Ramos (cell line): Measurements from ENCODE around the gene LYRM2.

Experiments used
- in situ Hi-C: fragments of 300-500 bp; cut with MboI; formaldehyde crosslinking; loops from one replicate; pipeline ENCODE4 v1.14.3; 2022; ENCODE audit warnings: low sequenced_read_pairs; ENCODE audit not compliant: unreplicated experiment

LYRM2 gene

GRCh38 chr6:89638320-89639195 lies at the start of gene LYRM2:
Gene LYRM2 (minus strand): TSS chr6:89638747. CDS start chr6:89638716, 31 bp downstream.
- in situ Hi-C loops: no loop called here

- in situ Hi-C loops: no loop called here
These were observed 49.8 kb upstream of the LYRM2 start for GRCh38 chr6:89688328-89688727.

- in situ Hi-C loops: no loop called here
These were observed 46.8 kb upstream of the LYRM2 start for GRCh38 chr6:89685311-89685710.

GRCh38 chr6:89682991-89683390 lies 44.4 kb upstream of the LYRM2 start:
- in situ Hi-C loops: no loop called here

- in situ Hi-C loops: no loop called here
These were observed 43.5 kb upstream of the LYRM2 start for GRCh38 chr6:89681983-89682564.

GRCh38 chr6:89680551-89680950 lies 42.0 kb upstream of the LYRM2 start:
- in situ Hi-C loops: no loop called here

- in situ Hi-C loops: no loop called here
These were observed 41.6 kb upstream of the LYRM2 start for GRCh38 chr6:89680150-89680549.

- in situ Hi-C loops: no loop called here
These were observed 40.9 kb upstream of the LYRM2 start for GRCh38 chr6:89679215-89680120.

GRCh38 chr6:89678531-89678930 lies 40.0 kb upstream of the LYRM2 start:
- in situ Hi-C loops: no loop called here

- in situ Hi-C loops: no loop called here
These were observed 37.6 kb upstream of the LYRM2 start for GRCh38 chr6:89675949-89676748.

GRCh38 chr6:89670935-89671565 lies 32.5 kb upstream of the LYRM2 start:
- in situ Hi-C loops: no loop called here

- in situ Hi-C loops: no loop called here
These were observed 30.5 kb upstream of the LYRM2 start for GRCh38 chr6:89669002-89669401.

- in situ Hi-C loops: no loop called here
These were observed 29.5 kb upstream of the LYRM2 start for GRCh38 chr6:89667872-89668556.

- in situ Hi-C loops: no loop called here
These were observed 24.2 kb upstream of the LYRM2 start for GRCh38 chr6:89662659-89663223.

- in situ Hi-C loops: no loop called here
These were observed 23.0 kb upstream of the LYRM2 start for GRCh38 chr6:89661559-89661958.

- in situ Hi-C loops: no loop called here
These were observed 22.4 kb upstream of the LYRM2 start for GRCh38 chr6:89660981-89661380.

- in situ Hi-C loops: no loop called here
These were observed 19.1 kb upstream of the LYRM2 start for GRCh38 chr6:89657445-89658158.

GRCh38 chr6:89655122-89655521 lies 16.6 kb upstream of the LYRM2 start:
- in situ Hi-C loops: no loop called here
